Activated naive CD8-positive, alpha-beta T cell treated with anti-CD3 and anti-CD28 coated beads, Interleukin-2, amount 10 ng/mL, durations not matched to agents 7 days and 5 days (primary cell): ENCODE measurements around the gene ISOC1. TPM values are rescaled to one million over a fixed set of nuclear protein-coding genes. Genes with fewer than 3 reads are reported as not detected.

Experiments used
- ATAC-seq: fragments of 150-1000 bp; cut with Tn5 transposase; one replicate; pipeline ENCODE4 v1.10.0; 2021; ENCODE audit warnings: low read depth, moderate library complexity
- POLR2A ChIA-PET: fragments of 350-600 bp; sonication (Branson Sonifier 250); formaldehyde crosslinking; loops from one replicate; lab custom pipeline; 2021; ENCODE audit warnings: antibody characterized with exemption; lab: Charles Lee
- DNase-seq: peaks from one replicate; pipeline ENCODE4 v3.0.0; 2021
- H3K27ac Mint-ChIP-seq: one replicate; pipeline ENCODE4 v1.8.0; 2022; ENCODE audit warnings: mild to moderate bottlenecking, mixed read lengths
- H3K27me3 Mint-ChIP-seq: one replicate; pipeline ENCODE4 v1.8.0; 2022; ENCODE audit warnings: mild to moderate bottlenecking, moderate library complexity, mixed read lengths
- H3K36me3 Mint-ChIP-seq: one replicate; pipeline ENCODE4 v1.8.0; 2021; ENCODE audit warnings: mild to moderate bottlenecking, mixed read lengths
- H3K4me1 Mint-ChIP-seq: one replicate; pipeline ENCODE4 v1.8.0; 2021; ENCODE audit warnings: mixed read lengths
- H3K4me3 Mint-ChIP-seq: one replicate; pipeline ENCODE4 v1.8.0; 2022; ENCODE audit warnings: mild to moderate bottlenecking, moderate library complexity, mixed read lengths
- H3K9me3 Mint-ChIP-seq: one replicate; pipeline ENCODE4 v1.8.0; 2021; ENCODE audit warnings: mixed read lengths
- total RNA-seq, 2 experiments: library from RNA; stranded (reverse); gene quantifications; one replicate each; pipeline ENCODE4 v1.2.3, GENCODE V29; 2021

ISOC1 gene
- total RNA-seq = 10 to 100 TPM; 14.5 to 16.2 TPM

DNA sequence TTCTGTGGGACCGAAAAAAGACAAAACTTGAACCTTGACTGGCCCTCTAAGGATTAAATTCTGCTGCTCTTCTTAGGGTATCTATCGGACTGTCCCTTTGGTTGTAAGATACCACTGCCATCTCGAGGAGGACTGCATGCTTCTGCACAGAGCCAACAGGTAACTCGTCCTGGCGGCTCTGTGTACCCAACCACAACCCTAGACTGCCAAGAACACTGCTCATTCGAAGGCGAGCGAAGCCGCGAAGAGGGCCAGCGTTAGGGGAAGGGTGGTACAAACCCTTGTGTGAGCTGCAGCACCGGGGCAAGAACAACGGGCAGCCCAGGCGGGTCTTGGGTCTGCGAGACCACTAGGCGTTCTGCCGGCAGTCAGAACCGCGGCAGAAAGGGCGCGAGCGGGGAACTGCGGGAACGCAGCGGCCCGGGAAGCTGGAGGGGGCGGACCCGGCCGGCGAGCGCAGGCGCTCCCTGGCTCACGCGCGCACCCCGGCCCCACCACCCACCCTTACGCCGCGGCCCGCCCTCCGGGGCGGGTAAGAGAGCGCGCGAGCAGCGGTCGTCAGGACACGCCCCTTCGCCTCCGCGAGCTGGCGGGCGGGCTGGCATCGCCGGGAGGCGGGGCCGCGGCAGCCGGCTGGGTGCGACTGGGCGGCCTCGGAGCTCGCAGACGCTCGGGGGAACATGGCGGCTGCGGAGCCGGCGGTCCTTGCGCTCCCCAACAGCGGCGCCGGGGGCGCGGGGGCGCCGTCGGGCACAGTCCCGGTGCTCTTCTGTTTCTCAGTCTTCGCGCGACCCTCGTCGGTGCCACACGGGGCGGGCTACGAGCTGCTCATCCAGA, at the start of gene ISOC1:
TSS of gene ISOC1 (plus strand) at position 663 of the 837 bp plus-strand sequence. CDS start at position 681, 18 bp downstream.
- Mint-ChIP-seq H3K9me3 (no peaks in the 10 kb centered on the region), H3K27ac (peak within 1 kb of the TSS; percentile 71), H3K36me3 (no peaks in the 10 kb centered on the region), H3K4me1 (peaks cover 24% of the 10 kb centered on the region), H3K4me3 (peak within 1 kb of the TSS; percentile 86), H3K27me3 (peaks cover 11% of the 10 kb centered on the region)
- ATAC-seq = peak; percentile 90
- DNase-seq = peak; percentile 94
- POLR2A ChIA-PET = interaction anchor here (0.6 to 1.6 kb wide), 3 partner anchors 11 to 32 kb away, joined by 3 to 18 read pairs (median 5); no protein-coding TSS in a partner anchor

GRCh38 chr5:129046151-129046550, 48.4 kb upstream of the ISOC1 start:
- Mint-ChIP-seq H3K9me3 (peaks cover 3% of the 10 kb centered on the region), H3K27me3 (no peaks in the 10 kb centered on the region), H3K4me1 (no peaks in the 10 kb centered on the region), H3K4me3 (no peak overlapping the region), H3K27ac (no peak overlapping the region), H3K36me3 (no peaks in the 10 kb centered on the region)
- no peak for ATAC-seq
- DNase-seq = no peak
- POLR2A ChIA-PET = no interaction called here

DNA sequence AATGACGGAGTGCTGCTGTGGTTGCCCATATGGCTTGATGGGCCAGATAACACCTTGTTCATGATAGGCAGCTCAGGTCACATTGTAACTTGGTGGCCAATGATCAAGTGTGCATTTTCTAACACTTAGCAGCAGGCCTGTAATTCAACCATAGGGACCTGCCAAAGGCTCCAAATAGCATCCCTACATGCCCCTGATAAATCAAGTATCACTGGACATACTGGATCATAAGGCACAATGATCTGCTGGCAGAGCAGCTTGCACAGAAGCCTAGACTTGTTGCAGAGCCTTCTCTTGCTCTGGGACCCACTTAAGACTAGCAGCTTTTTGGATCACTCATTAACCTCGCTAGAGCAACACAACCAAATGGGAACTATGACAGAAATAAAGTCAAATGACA, 46.0 kb upstream of the ISOC1 start:
- Mint-ChIP-seq H3K36me3 (no peaks in the 10 kb centered on the region), H3K27me3 (no peaks in the 10 kb centered on the region), H3K9me3 (peaks cover 3% of the 10 kb centered on the region), H3K4me1 (no peaks in the 10 kb centered on the region), H3K27ac (no peak overlapping the region), H3K4me3 (no peak overlapping the region)
- ATAC-seq = no peak
- POLR2A ChIA-PET = no interaction called here
- no peak for DNase-seq

DNA sequence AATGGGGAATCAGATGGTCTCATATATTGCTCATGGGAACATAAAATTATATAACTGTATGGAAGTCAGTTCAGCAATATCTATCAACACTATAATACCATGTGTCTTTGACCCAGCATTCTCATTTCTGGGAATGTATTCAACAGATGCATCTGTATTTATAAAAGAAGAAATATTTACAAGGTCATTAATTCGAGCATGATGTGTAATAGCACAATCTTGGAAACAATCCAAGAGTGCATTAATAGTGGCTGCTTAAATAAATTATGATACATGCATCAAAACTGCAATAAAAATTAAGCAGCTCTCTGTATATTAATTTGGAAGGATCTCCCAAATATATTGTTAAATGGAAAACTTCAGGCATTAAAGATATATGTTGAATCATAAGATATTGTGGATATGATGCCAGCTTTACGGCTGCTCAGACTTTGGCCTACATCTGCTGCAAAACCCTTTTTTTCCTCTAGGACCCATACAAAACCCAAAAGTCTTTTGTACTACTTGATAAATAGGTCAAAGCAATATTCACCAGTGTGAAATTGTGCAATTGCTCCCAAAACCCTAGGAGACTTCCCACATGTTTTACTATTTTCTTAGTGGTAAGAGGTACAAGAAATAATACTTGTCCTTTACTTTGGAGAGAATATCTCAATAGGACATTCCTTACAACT, 45.3 kb upstream of the ISOC1 start:
- no peak overlapping the region for H3K27ac Mint-ChIP-seq
- ATAC-seq = no peak
- POLR2A ChIA-PET = no interaction called here

DNA sequence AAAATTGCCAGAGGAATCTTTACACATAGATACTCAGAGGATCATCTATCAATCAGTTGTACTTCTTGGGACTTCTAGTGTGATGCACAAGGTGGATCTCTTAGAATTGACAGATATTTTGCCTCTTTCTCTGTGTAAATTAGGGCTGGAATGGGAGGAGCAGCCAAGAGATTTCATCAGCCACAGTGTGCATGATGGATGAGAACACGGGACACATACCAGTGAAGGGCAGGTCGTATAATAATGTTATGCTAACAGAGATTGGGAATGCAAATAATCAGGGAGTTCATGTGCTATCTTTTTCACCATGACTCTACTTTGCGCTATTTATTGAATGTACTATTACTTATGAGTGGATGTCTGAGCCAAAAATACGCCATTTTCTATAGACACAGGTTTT, 43.3 kb upstream of the ISOC1 start:
- H3K9me3 Mint-ChIP-seq = no peaks in the 10 kb centered on the region
- H3K4me1 Mint-ChIP-seq = no peaks in the 10 kb centered on the region
- no peak for DNase-seq
- no peak for ATAC-seq
- H3K36me3 Mint-ChIP-seq = no peaks in the 10 kb centered on the region
- H3K27ac Mint-ChIP-seq = no peak overlapping the region
- no peaks in the 10 kb centered on the region for H3K27me3 Mint-ChIP-seq
- POLR2A ChIA-PET = no interaction called here
- H3K4me3 Mint-ChIP-seq = no peak overlapping the region

More for the DNA sequence above, 45.3 kb upstream of the ISOC1 start:
- Mint-ChIP-seq H3K4me1 (no peaks in the 10 kb centered on the region), H3K27me3 (no peaks in the 10 kb centered on the region), H3K36me3 (no peaks in the 10 kb centered on the region), H3K9me3 (peaks cover 3% of the 10 kb centered on the region), H3K4me3 (no peak overlapping the region)
- DNase-seq = no peak

DNA sequence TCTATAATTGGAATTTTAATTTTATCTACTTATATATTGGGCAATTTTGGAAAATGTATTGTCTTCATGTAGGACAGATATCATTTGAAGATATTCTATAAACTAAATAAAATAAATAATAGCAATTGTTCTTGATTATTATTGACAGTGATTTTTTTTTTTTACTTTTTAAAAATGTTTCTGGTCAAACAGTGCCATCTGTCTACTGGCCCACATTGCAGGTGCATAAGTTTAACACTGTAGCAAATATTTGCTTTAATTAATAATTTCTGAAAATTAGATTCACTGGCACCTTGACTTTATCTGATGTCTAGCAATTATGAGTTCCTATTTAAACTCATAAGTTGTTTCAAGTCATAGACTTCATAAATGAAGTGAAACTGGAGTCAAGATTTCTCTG, 41.1 kb upstream of the ISOC1 start:
- Mint-ChIP-seq H3K4me1 (no peaks in the 10 kb centered on the region), H3K27me3 (no peaks in the 10 kb centered on the region), H3K9me3 (no peaks in the 10 kb centered on the region), H3K4me3 (no peak overlapping the region), H3K27ac (no peak overlapping the region), H3K36me3 (no peaks in the 10 kb centered on the region)
- ATAC-seq (no peak), DNase-seq (no peak)
- POLR2A ChIA-PET = no interaction called here

DNA sequence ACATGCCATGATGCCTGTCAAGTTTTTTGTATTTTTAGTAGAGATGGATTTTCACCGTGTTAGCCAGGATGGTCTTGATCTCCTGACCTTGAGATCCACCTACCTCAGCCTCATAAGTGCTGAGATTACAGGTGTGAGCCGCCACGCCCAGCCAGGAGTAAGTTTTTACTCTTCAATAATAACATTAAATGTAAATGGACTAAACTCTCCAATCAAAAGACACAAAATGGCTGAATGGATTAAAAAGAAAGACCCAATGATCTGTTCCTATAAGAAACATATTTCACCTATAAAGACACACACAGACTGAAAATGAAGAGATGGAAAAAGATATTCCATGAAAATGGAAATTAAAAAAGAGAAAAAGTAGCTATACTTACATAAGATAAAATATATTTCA, 37.2 kb upstream of the ISOC1 start:
- Mint-ChIP-seq H3K4me3 (no peak overlapping the region), H3K27ac (no peak overlapping the region), H3K36me3 (no peaks in the 10 kb centered on the region), H3K27me3 (peaks cover 2% of the 10 kb centered on the region), H3K4me1 (no peaks in the 10 kb centered on the region), H3K9me3 (no peaks in the 10 kb centered on the region)
- POLR2A ChIA-PET = no interaction called here
- no peak for ATAC-seq
- DNase-seq = no peak

DNA sequence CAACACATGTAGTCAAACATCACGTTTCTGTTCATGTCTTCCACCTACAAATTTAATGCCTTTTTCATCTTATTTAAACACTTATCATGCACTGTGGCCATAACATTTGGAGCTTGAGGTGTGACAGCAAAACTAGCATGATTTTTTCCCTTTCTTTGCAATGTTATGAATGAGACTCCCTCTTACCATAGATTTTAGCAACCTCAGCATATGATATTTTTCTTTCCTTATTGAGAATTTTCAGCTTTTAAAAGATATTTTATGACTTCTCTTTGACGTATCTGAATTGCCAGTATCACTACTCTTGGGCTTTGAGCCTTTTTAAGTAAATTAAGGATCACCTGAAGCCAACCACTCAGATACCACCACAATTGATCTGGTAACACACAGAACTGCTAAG, 32.7 kb upstream of the ISOC1 start:
- POLR2A ChIA-PET = no interaction called here
- DNase-seq (no peak), ATAC-seq (no peak)
- peaks cover 8% of the 10 kb centered on the region for H3K27me3 Mint-ChIP-seq
- H3K36me3 Mint-ChIP-seq = no peaks in the 10 kb centered on the region
- no peaks in the 10 kb centered on the region for H3K9me3 Mint-ChIP-seq
- H3K27ac Mint-ChIP-seq = no peak overlapping the region
- no peak overlapping the region for H3K4me3 Mint-ChIP-seq
- H3K4me1 Mint-ChIP-seq = no peaks in the 10 kb centered on the region

DNA sequence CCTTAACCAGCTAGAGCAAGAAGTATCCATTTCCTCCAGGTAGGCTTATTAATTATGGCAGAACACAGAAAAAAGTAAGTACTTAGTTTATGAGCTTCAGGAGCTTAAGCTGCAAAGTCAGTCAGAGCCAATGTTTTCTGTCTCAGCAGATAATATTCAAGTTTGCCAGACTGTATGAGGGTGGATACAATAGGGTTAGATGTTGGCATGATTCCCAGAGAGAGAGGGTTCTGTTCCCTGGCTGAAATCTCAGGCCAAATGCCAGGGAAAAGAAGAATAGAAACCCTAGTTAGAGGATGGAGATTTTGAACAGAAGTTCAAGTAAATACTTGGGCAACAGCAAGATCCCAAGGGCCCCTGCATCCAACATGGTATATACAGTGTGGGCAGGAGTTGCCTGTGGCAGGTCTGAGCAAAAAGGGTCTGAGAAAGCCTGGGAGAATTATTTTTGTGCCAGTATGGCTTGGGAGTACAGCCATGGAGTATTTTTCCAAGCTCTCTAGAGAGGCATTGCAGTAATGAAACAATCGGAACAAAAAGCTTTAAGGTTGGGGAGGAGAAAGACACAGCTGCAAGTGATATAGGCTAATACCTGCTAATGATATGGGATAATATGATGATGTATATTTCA, 31.0 kb upstream of the ISOC1 start:
- no peaks in the 10 kb centered on the region for H3K36me3 Mint-ChIP-seq
- ATAC-seq = no peak
- no peaks in the 10 kb centered on the region for H3K4me1 Mint-ChIP-seq
- H3K27me3 Mint-ChIP-seq = peaks cover 10% of the 10 kb centered on the region
- no peaks in the 10 kb centered on the region for H3K9me3 Mint-ChIP-seq
- no peak overlapping the region for H3K27ac Mint-ChIP-seq
- no peak overlapping the region for H3K4me3 Mint-ChIP-seq
- DNase-seq = no peak
- POLR2A ChIA-PET = no interaction called here

GRCh38 chr5:129065721-129066120, 28.8 kb upstream of the ISOC1 start:
- DNase-seq (no peak), ATAC-seq (no peak)
- no peak overlapping the region for H3K4me3 Mint-ChIP-seq
- no peaks in the 10 kb centered on the region for H3K4me1 Mint-ChIP-seq
- POLR2A ChIA-PET = no interaction called here
- no peak overlapping the region for H3K27ac Mint-ChIP-seq
- H3K36me3 Mint-ChIP-seq = no peaks in the 10 kb centered on the region
- no peaks in the 10 kb centered on the region for H3K9me3 Mint-ChIP-seq
- peaks cover 10% of the 10 kb centered on the region for H3K27me3 Mint-ChIP-seq

- ATAC-seq = no peak
- POLR2A ChIA-PET = no interaction called here
- Mint-ChIP-seq H3K9me3 (no peaks in the 10 kb centered on the region), H3K36me3 (no peaks in the 10 kb centered on the region), H3K4me3 (no peak overlapping the region), H3K27ac (no peak overlapping the region), H3K27me3 (peaks cover 7% of the 10 kb centered on the region), H3K4me1 (no peaks in the 10 kb centered on the region)
- DNase-seq = no peak
These were observed 26.8 kb upstream of the ISOC1 start for GRCh38 chr5:129067745-129068144.

- Mint-ChIP-seq H3K27me3 (peaks cover 2% of the 10 kb centered on the region), H3K36me3 (no peaks in the 10 kb centered on the region), H3K9me3 (no peaks in the 10 kb centered on the region), H3K4me1 (no peaks in the 10 kb centered on the region), H3K27ac (no peak overlapping the region), H3K4me3 (no peak overlapping the region)
- ATAC-seq (no peak), DNase-seq (no peak)
- POLR2A ChIA-PET = no interaction called here
These were observed 25.3 kb upstream of the ISOC1 start for GRCh38 chr5:129069292-129069691.

- ATAC-seq = no peak
- no peaks in the 10 kb centered on the region for H3K9me3 Mint-ChIP-seq
- H3K4me3 Mint-ChIP-seq = no peak overlapping the region
- POLR2A ChIA-PET = no interaction called here
- no peaks in the 10 kb centered on the region for H3K36me3 Mint-ChIP-seq
- peaks cover 2% of the 10 kb centered on the region for H3K27me3 Mint-ChIP-seq
- no peak for DNase-seq
- H3K4me1 Mint-ChIP-seq = no peaks in the 10 kb centered on the region
- H3K27ac Mint-ChIP-seq = no peak overlapping the region
These were observed 21.4 kb upstream of the ISOC1 start for GRCh38 chr5:129073111-129073510.
